Measurements from ENCODE around the gene C1orf52. TPM values are rescaled to one million over a fixed set of nuclear protein-coding genes. Genes with fewer than 3 reads are reported as not detected.

C1orf52 gene
- total RNA-seq, result 17.4 TPM
- long read RNA-seq, transcript C1orf52-203 (3 exons, 1,219 nt), result major isoform, 27 of 49 reads
- long read RNA-seq, transcript C1orf52-201 (4 exons, 3,391 nt), result minor isoform, 17 of 49 reads
- long read RNA-seq, partial matches to known transcripts, result 1 of 49 reads
- long read RNA-seq, other reads (novel, unspliced or antisense), result 4 of 49 reads

DNA sequence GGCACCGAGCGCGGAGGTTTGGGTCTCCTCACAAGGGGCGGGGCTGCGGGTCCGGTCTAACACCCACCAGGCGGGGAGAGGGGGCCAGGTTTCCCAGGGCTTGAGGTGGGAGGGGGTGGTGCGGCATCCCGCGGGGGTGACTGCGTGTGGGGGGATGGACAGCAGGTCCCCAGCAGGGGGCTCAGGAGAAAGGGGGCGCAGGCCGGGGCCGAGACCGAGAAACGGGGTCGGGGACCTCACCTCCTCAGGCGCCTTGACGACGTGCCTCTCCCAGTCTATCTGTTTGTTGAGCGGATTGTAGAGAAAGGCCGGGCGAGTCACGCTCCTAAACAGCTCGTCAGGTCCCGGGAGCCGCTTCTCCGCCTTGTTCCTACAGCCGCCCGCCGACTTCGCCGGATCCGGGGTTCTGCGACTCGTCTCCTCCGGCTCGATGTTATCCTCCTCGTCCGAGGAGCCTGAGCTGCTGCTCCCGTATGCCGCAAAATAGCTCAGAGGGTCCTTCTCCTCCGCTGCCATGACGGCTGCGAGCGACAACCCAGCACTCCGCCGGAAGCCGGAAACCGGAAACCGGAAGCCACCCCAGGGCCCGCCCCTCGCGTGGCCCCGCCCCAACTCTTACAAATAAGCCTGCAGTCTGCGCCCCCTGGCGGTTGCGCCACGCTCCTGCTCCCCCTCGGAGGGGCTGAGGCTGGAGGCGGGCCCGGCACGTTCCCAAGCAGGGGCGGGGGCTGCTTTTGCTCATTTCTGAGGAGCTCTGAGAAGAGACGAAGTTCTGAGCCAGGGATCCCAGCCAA lies at the start of gene C1orf52:
TSS of gene C1orf52 (minus strand) at position 545 of the 794 bp plus-strand sequence. CDS start at position 516, 29 bp downstream.
- peak; percentile 97 for DNase-seq (ENCODE audit: low spot score)
- intact Hi-C loops (cut with DNase I), result loop anchor here (2.0 to 5.0 kb wide), 3 partner anchors 17 to 315 kb away; partner anchors contain the start of gene BCL10

DNA sequence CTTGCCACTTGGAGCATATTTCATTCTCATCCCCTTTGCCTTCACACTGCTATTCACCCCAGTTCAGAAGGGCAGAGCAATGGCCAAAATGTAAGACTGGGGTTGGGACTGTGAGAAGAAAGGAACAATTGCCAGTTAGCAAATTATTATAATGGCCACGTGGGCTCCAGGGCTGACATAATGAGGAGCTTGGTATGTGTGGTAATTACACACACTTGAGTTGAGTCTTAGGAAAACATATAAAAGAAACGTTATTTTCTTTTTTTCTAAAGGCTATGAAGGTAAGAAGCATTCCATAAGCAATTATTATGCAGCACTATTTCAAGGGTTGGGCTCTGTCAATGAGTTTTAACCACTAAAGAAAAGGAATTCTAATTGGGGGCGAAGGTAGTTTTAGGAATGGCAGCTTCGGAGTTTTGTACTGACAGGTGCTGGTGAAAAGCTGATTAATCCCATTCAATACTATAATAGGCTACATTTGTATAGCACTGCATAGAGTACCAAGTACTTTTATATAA lies 49.4 kb upstream of the C1orf52 start:
- intact Hi-C loops (cut with DNase I), result loop anchor here (1.0 to 10.0 kb wide), 6 partner anchors 89 to 706 kb away; no protein-coding TSS in a partner anchor
- no peak for DNase-seq (ENCODE audit: low spot score)

DNA sequence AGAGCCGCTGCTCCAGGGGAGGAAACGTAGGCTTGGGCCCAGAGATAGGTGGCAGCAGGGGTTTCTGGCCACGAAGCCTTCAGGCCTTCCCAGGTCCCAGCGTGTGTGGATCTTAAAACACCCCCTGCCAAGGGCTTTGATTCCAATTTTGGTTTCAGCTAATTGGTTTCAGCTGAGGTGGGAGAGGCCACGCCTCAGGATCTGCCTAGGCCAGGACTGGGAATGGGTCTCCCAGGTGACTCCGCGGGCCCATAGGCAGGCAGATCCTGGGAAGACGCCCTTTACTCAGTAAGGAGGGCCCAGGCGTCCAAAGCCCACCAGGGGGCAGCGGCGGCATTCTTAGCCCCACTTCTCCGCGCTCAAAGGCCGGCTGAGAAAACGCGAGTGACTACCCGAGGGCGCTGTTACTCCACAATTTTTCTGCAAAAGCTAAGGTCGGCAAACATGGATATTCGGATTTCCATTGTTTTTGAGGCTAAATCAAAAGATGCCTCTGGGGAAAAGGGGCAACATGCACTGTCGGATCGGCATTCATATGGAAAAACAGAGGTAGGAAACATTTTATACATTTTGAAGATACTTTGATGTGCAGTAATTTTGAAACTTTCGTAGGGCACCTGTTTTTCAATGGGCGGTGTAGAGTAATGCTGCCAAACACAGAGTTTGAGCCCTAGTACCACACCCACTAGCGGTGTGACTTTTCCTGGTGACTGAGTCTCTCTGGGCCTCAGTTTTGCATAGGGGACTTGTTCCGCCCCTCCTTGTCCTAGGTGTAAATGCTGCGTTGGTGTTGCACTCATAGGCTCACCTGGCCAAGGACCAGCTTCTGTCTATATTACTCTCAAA lies 48.7 kb upstream of the C1orf52 start:
- intact Hi-C loops (cut with DNase I), result loop anchor here (1.0 to 10.0 kb wide), 6 partner anchors 90 to 707 kb away; no protein-coding TSS in a partner anchor
- DNase-seq (ENCODE audit: low spot score), result peak; percentile 92

DNA sequence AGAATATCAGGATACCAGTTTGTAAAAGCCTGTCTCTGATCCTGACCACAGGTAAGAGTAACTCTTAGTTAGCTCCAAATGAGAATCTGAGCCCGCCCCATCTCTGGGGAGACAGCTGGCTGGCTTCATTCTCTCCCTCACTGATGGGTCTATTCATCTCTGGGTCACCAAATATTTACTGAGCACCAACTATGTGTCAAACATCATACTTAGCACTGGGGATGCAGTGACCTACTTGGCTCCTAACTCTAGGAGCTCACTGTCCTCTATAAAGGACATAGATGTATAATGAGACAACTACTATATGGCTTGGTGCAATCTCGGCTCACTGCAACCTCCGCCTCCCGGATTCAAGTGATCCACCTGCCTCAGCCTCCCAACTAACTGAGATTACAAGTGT lies 46.8 kb upstream of the C1orf52 start:
- no peak for DNase-seq (ENCODE audit: low spot score)
- intact Hi-C loops (cut with DNase I), result loop anchor here (5.0 to 10.0 kb wide), 3 partner anchors 156 to 709 kb away; no protein-coding TSS in a partner anchor

DNA sequence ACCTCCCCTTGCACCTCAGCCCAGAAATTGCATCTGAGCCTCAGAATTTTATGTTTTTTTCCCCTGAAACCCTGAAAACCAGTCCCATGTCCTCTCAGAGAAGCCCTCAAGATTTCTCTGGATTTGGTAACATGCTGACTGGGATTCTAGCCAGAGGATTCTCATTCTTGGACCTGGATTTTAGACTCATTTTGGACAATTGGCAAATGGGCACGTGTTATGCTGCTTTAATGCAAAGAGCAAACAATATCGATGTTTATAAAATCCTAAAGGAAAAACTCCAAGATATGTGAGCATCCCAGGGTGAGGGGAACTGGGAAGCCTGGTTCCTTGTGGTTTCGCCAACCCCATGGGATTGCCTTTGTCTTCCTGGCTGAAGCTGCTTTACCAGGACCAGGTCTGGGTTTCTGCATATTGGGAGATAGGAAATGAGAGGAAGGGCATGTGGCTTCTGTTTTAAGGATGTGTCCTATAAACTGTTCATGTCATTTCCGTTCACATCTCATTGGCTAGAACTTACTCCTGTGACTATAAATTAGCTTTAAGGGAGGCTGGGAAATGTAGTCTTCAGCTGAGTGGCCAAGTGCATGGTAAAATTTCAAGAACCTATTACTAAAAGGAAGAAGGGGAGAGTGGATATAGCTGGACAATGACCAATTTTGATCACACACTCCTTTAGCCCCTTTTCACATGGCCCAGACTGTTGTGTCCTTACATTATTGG lies 44.1 kb upstream of the C1orf52 start:
- intact Hi-C loops (cut with DNase I), result loop anchor here (10.0 kb wide), 2 partner anchors 581 to 711 kb away; no protein-coding TSS in a partner anchor
- no peak for DNase-seq (ENCODE audit: low spot score)

DNA sequence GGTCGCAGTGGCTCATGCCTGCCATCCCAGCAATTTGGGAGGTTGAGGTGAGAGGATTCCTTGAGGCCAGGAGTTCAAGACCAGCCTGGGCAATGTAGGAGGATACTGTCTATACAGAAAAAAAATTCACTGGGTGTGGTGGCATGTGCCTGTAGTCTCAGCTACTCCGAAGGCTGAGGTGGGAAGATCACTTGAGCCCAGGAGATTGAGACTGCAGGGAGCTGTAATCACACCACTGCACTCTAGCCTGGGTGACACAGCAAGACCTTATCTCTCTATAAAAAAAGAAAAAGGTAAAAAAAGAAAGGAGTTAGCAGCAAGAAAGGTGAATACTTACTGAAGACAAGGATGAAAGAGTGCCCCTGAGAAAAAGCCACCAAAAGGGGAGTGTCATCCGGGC lies 40.7 kb upstream of the C1orf52 start:
- intact Hi-C loops (cut with DNase I), result loop anchor here (10.0 kb wide), 2 partner anchors 585 to 715 kb away; no protein-coding TSS in a partner anchor
- DNase-seq (ENCODE audit: low spot score), result no peak

DNA sequence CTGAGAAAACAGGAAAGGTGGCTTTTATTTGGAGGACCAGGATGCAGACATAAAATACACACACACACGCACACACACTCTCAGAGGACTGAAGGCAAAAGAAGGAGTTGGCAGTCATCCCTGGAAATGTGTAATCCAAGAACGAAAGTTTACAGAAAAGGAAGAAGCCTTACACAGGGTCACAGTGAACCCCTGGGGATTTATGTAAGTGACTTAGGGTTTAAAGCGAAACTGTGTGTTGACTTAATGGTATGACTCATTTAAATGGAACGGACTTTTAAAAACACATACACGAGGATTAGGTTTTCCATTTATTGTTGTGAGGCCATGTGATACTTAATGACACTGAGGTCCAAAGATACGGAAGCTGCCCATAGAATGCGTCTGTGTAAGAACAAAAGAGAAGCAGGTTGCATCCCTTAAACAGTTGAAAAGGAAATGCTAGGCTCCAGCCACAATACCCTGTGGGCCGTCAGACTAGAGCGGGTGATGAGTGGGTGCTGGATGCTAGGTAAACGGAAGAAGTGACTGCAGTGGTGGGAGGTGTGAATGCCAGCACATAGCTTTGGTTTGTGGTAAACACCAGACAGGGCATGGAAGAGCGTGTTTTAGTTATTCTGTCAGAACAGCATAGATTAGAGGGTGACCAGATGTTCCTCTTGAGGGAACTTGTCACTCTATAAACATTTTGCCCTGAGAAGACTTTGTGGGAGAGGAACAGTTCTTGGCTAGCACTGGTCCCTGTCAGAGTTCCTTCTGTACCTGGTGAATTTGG lies 38.6 kb upstream of the C1orf52 start:
- intact Hi-C loops (cut with DNase I), result no loop called here
- DNase-seq (ENCODE audit: low spot score), result no peak

DNA sequence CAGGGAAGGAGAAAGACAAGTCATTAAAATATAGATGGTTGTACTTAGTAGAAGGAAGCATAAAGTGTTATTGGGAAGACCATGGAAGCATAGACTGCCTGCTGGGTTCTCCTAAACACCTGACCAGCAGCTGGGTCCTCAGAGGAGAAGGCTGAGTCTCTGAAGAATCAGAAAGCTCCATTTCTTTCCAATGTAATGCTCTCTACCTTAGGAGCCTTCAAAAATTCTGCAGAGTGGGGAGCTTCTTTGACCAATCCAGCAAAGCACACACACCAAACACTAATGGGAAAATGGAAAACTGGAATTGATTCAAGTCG lies 38.0 kb upstream of the C1orf52 start:
- intact Hi-C loops (cut with DNase I), result no loop called here
- DNase-seq (ENCODE audit: low spot score), result no peak

DNA sequence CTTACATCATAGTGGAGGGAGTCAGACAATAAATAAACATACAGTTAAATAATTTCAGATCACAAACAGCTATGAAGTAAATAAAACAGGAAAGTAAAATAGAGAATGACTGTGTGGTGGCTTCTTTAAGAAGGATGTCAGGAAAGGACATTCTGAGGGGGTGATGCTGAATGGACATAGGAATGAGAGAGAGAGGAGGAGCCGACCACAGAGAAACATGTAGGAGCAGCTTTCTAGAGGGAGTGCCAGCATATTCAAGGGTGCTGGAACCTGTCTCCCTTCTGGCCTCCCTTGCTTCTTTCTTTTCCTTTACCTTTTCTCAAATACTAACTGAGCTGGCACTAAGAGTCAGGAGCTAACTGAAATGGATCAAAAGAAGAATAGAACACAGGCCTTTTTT lies 37.5 kb upstream of the C1orf52 start:
- intact Hi-C loops (cut with DNase I), result no loop called here

DNA sequence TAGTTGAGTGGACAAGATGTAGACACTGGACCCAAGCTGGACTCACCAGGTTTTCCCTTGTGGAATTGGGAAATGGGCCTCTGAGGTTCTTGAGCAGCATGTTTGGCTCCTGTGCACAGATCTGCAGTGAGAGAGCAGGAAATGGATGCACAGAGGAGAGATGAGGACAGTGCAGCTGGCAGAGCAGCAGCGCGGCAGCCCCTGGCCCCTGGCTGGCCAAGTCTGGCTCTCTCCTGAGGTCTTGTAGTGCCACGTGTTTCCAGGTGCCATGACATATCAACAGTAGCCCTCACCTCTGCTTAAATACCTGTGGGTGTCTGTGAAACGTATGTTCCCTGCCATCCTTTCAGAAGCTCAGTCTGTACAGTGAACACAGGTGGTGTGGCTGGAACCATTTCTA lies 36.2 kb upstream of the C1orf52 start:
- intact Hi-C loops (cut with DNase I), result no loop called here
- no peak for DNase-seq (ENCODE audit: low spot score)

More for the DNA sequence above, 37.5 kb upstream of the C1orf52 start:
- no peak for DNase-seq (ENCODE audit: low spot score)

DNA sequence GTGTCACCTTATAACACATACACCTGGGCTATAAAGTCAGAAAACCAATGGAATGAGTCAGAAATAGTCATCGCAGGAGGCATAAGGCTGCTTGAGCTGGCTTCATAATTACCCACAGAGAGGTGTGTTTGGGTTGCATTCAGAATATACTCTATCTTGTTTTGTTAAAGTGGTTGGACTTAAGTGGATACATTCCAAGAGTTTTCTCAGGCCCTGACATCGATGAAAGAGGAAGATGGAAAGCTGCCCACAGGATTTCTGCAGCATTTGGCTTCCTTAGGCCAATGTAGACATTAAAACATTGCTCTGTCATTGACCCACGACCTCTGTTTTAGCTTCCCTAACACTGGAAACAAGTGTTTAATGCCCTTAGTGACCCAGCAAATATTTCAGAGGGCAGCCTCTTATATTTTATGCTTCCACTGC lies 35.6 kb upstream of the C1orf52 start:
- intact Hi-C loops (cut with DNase I), result no loop called here
- no peak for DNase-seq (ENCODE audit: low spot score)

DNA sequence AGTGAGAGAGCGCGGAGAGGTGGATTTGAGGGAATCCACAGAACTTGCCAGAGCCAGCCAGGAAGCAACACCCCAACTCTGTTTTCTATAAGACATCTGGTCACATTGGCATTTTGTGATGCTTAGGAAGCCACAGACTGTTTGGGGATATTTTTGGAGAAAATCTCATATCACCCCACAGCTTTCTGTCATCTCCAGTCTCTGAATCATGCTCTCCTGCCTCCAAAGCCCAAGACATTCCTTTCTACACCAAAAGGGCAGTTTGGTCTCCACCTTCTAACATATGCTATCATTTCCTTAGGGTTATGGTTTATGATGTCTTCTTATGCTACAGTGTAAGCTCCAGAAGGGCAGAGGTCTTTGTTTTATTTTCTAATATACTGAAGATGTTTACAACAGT lies 31.4 kb upstream of the C1orf52 start:
- DNase-seq (ENCODE audit: low spot score), result no peak
- intact Hi-C loops (cut with DNase I), result no loop called here

DNA sequence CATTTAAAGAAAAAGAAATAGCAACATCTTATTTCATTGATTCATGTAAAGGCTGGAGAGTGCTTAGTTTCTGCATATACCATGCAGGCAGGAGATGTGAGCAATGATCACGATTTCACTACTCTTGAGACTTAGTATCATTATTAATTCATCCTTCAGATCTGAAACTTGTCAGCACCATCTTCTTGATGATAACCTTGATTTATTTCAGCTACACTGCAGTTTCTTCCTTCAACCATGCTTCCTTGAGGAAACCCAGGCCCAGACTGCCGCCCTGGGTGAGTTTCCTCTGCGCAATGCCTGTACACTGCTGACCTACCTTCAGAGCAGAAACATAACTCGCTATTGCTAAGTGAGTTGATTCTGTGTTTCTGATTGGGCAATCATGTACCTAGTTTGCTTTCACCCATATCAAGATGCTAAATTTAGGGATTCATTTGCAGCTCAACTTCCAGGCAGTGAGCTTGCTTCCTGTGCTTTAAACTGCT lies 30.4 kb upstream of the C1orf52 start:
- intact Hi-C loops (cut with DNase I), result no loop called here
- no peak for DNase-seq (ENCODE audit: low spot score)

DNA sequence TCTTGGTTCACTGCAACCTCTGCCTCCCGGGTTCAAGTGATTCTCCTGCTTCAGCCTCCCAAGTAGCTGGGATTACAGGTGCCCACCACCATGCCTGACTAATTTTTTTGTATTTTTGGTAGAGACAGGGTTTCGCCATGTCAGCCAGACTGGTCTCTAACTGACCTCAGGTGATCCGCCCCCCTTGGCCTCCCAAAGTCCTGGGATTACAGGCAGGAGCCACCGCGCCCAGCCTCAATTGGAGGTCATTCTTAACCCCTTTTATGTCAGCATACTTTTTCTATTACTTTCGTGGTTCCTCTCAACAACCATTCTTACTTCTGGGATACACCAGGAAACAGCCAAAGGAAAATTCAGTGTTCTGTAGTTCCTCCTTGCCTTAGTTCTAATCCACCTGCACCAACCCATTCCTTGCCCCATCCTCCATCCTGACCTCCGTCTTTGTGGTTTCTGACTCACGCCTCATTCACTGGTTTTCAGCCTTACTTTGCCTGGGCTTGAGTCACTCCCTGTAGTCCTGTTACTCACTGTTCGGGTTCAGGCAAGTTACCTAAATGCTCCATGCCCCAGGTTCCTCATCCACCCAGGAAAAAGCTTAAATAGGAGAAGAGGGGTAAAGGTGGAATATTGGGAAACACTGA lies 29.9 kb upstream of the C1orf52 start:
- intact Hi-C loops (cut with DNase I), result no loop called here
- no peak for DNase-seq (ENCODE audit: low spot score)

DNA sequence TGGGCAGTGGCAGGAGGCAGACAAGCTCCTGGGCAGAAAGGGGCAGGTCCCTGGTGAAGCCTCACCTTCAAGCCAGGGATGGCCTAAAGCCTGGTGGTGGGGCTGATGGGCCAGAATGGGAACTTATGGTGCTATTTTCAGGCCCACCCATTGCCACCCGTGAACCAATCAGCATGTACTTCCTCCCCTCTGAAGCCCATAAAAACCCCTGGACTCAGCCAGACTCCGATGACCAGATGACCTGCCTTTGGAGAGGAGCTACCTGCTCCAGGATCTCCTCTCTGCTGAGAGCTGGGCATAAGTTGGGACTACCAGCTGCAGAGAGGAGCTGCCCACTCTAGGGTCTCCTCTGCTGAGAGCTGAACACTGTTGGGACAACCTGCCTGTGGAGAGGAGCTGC lies 24.7 kb upstream of the C1orf52 start:
- DNase-seq (ENCODE audit: low spot score), result no peak
- intact Hi-C loops (cut with DNase I), result no loop called here

DNA sequence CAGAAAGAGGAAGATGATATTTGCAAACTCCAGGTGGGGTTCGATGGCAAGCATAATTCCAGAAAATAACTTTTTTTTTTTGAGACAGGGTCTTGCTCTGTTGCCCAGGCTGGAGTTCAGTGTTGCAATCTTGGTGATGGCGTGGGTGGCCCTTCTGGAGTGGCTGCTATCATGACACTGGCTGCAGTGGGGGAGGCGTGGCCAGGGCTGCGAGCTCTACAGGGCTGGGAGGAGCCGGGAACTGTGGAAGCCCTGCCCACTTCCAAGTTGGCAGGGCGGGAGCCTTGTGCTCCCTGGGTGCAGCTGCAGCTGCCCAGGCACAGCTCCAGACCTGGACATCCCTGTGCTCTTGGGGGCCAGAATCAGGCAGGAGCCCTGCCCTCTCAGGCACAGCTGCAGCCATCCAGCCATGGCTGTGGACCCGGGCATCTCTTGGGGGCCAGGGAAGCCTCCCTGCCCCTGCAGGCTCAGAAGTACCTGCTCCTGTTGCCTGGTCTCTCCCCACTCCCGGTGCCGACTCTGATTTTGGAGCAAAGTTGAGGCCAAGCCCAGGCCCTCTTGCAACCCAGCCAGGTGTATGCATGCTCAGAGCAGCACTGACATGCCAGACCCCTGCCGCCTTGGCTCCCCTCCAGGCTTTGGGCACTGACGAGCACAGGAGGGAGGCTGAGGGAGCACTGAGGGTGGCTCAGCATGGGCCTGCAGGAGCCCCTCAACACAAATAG lies 24.2 kb upstream of the C1orf52 start:
- intact Hi-C loops (cut with DNase I), result no loop called here
- no peak for DNase-seq (ENCODE audit: low spot score)

DNA sequence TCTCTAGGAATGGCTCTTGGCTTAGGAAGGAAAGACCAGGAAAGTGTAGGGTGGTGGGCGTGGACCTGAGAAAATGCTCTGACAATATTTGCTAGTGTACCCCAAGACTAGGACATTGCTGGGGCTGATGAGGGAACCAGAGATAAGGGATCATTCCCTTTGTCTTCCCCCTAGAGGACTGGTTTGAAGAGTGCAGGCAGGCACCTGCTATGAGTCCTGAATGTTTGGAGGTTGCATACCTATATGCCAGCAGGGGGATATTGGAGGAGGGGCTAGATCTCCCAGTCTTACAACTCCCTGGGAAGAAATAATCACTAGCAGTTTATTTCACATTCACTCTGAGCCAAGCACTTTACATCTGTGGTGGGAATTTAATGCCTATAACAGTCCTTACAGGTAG lies 23.0 kb upstream of the C1orf52 start:
- intact Hi-C loops (cut with DNase I), result no loop called here
- DNase-seq (ENCODE audit: low spot score), result no peak
